ENCODE measurements around the gene PTPRM. TPM values are rescaled to one million over a fixed set of nuclear protein-coding genes. Genes with fewer than 3 reads are reported as not detected.

The PTPRM gene
- total RNA-seq, 2 experiments from 2014 or later = 2.1 to 3.0 TPM

DNA sequence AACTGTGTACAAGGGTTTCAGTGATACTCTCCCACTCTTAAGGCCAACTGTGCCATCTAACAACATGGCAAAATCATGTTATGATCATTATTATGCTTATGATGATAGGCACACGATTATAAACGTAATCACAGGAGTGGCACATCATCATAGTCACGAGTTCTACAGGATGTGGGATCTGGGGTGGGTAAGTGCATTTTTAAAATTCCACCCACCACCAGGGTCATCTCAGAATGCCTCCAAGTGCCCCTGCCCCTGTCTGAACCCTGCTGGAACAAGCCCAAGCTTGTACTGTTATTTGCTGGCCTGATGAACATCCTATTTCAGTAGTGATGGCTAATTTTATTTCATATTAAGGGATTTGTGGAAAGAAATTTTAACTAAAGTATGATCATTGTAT lies 117.8 kb downstream of the PTPRM start:
- ATAC-seq = no peak
- no peak overlapping the region for H3K27ac Mint-ChIP-seq
- no peak overlapping the region for H3K4me3 Mint-ChIP-seq

DNA sequence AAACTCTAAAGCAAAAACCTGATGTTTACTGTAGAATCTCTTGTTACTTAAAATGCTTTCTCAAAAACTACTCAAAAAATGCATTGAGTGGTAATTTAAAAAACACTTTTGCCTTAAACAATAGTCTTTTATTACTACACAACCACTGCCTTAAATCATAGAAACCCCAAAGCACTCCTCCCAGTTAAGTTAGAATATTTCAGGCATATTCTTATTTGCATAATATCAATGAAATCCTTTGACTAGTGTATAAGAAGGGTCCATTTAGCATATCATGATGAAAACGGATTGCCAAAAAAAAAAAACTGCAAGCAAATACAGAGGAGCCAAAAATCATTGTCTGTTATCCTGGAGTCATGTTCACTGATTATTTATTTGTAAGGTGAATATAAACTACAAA lies 119.2 kb downstream of the PTPRM start:
- no peak overlapping the region for H3K4me3 Mint-ChIP-seq
- DNase-seq (no peak), ATAC-seq (no peak)
- intact Hi-C loops (cut with micrococcal nuclease) = no loop called here
- TF ChIP-seq, protein P1, sequence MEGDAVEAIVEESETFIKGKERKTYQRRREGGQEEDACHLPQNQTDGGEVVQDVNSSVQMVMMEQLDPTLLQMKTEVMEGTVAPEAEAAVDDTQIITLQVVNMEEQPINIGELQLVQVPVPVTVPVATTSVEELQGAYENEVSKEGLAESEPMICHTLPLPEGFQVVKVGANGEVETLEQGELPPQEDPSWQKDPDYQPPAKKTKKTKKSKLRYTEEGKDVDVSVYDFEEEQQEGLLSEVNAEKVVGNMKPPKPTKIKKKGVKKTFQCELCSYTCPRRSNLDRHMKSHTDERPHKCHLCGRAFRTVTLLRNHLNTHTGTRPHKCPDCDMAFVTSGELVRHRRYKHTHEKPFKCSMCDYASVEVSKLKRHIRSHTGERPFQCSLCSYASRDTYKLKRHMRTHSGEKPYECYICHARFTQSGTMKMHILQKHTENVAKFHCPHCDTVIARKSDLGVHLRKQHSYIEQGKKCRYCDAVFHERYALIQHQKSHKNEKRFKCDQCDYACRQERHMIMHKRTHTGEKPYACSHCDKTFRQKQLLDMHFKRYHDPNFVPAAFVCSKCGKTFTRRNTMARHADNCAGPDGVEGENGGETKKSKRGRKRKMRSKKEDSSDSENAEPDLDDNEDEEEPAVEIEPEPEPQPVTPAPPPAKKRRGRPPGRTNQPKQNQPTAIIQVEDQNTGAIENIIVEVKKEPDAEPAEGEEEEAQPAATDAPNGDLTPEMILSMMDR (IDR thresholded peaks at IDR 0.05) = no peak
- POLR2A ChIA-PET = no interaction called here
- H3K9me3 Mint-ChIP-seq = no peaks in the 10 kb centered on the region
- no peaks in the 10 kb centered on the region for H3K27me3 Mint-ChIP-seq
- no peaks in the 10 kb centered on the region for H3K36me3 Mint-ChIP-seq (ENCODE audit: low read depth)
- no peaks in the 10 kb centered on the region for H3K4me1 Mint-ChIP-seq (ENCODE audit: low read depth)
- H3K27ac Mint-ChIP-seq = no peak overlapping the region
- CTCF ChIA-PET = no interaction called here

More for the DNA sequence above, 117.8 kb downstream of the PTPRM start:
- intact Hi-C loops (cut with micrococcal nuclease) = no loop called here
- TF ChIP-seq, protein P1 (IDR thresholded peaks at IDR 0.05) = no peak
- ChIA-PET POLR2A (no interaction called here), CTCF (no interaction called here)
- no peaks in the 10 kb centered on the region for H3K27me3 Mint-ChIP-seq
- no peak for DNase-seq
- no peaks in the 10 kb centered on the region for H3K36me3 Mint-ChIP-seq (ENCODE audit: low read depth)
- H3K9me3 Mint-ChIP-seq = no peaks in the 10 kb centered on the region
- H3K4me1 Mint-ChIP-seq (ENCODE audit: low read depth) = no peaks in the 10 kb centered on the region

DNA sequence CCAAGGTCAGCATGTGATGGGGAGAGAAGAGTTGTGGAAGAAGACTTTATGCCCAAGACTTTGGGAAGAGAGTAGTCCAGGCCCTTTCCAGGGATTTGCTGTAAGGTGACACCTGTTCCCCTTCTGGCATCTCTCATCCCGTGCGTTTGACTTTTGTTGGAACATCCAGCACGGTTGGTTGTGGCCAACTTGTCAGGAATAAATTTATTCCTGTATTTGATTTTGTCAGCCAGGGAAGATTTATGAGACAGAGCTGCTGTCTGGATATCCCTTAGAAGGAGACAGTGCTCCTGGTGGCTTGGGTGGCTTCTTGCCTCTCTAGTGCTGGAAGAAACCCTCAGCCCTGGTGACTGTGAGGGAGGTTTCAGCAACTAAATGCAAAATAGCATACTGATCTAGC lies 121.5 kb downstream of the PTPRM start:
- Mint-ChIP-seq H3K36me3 (ENCODE audit: low read depth) (no peaks in the 10 kb centered on the region), H3K27me3 (no peaks in the 10 kb centered on the region), H3K4me1 (ENCODE audit: low read depth) (no peaks in the 10 kb centered on the region), H3K9me3 (no peaks in the 10 kb centered on the region), H3K27ac (no peak overlapping the region), H3K4me3 (no peak overlapping the region)
- CTCF ChIA-PET = no interaction called here
- ATAC-seq (no peak), DNase-seq (no peak)
- TF ChIP-seq, protein P1 (IDR thresholded peaks at IDR 0.05) = no peak
- intact Hi-C loops (cut with micrococcal nuclease) = no loop called here
- POLR2A ChIA-PET = no interaction called here

DNA sequence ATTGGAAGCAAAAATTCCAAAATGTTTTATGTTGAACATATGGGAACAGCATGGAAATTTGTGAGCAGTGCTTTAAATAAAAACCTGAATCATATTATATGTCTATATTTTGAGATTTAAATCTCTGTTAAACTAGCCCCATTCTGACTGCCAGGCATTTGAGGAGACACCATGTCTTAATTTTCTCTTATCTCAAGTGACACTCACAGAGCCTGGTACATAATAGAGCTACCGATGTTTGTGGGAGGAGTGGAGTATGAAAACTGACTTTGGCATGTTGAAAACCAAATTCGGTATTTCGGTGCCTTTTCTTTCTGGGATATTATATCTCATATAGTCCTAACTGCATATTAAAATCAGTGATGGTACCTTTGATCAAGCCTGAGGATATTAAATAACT lies 124.1 kb downstream of the PTPRM start:
- no peak overlapping the region for H3K27ac Mint-ChIP-seq
- no peaks in the 10 kb centered on the region for H3K9me3 Mint-ChIP-seq
- ATAC-seq = no peak
- H3K36me3 Mint-ChIP-seq (ENCODE audit: low read depth) = no peaks in the 10 kb centered on the region
- no peaks in the 10 kb centered on the region for H3K27me3 Mint-ChIP-seq
- H3K4me3 Mint-ChIP-seq = no peak overlapping the region
- TF ChIP-seq, protein P1 (IDR thresholded peaks at IDR 0.05) = no peak
- no peaks in the 10 kb centered on the region for H3K4me1 Mint-ChIP-seq (ENCODE audit: low read depth)
- ChIA-PET CTCF (no interaction called here), POLR2A (no interaction called here)
- DNase-seq = no peak
- intact Hi-C loops (cut with micrococcal nuclease) = no loop called here

DNA sequence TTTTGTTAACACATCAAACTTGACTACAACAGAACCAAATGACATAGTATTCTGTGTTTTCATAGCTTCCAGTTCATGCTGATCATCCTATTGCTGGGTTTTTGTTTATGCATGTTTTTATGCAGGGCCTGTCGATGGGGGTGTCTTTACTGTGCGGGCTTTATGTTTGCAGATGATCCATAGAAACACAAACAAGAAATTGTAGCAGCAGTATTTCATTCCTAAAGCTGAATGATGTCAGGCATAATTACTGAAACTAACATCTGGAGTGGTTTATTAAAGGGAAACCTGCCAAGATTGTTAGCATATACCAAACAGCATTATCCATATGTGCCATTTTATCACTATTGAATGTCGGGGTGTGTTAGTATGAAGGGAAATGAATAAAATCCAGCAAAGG lies 129.7 kb downstream of the PTPRM start:
- ChIA-PET POLR2A (no interaction called here), CTCF (no interaction called here)
- Mint-ChIP-seq H3K9me3 (no peaks in the 10 kb centered on the region), H3K4me1 (ENCODE audit: low read depth) (no peaks in the 10 kb centered on the region), H3K27ac (no peak overlapping the region), H3K27me3 (no peaks in the 10 kb centered on the region), H3K36me3 (ENCODE audit: low read depth) (no peaks in the 10 kb centered on the region), H3K4me3 (no peak overlapping the region)
- TF ChIP-seq, protein P1 (IDR thresholded peaks at IDR 0.05) = no peak
- intact Hi-C loops (cut with micrococcal nuclease) = no loop called here
- ATAC-seq (no peak), DNase-seq (no peak)

Measured in activated CD8-positive, alpha-beta T cell treated with anti-CD3 and anti-CD28 coated beads for 36 hours (primary cell).